Mucosa of rectum (tissue), 2 donors: ENCODE measurements around the gene OVOL1.
"Not testable (repeated sequence)": the region's sequence is repeated elsewhere in the genome, so short reads cannot be mapped to it uniquely, and the experiment has no call there.

Experiments
- H3K27ac ChIP-seq, 2 donors: one replicate each; pipeline ENCODE4 v1.7.0; 2013; ENCODE audit warnings: inconsistent platforms in 2 of 2, low read depth in 2 of 2, low read length in 2 of 2
- H3K27me3 ChIP-seq, 2 donors: one replicate each; pipeline ENCODE4 v1.7.0; 2013; ENCODE audit warnings: low read length in 2 of 2; ENCODE audit not compliant: control insufficient read depth in 2 of 2, insufficient read depth in 2 of 2
- H3K36me3 ChIP-seq, 2 donors: one replicate each; pipeline ENCODE4 v1.7.0; 2013; ENCODE audit warnings: low read length in 2 of 2; ENCODE audit not compliant: control insufficient read depth in 2 of 2, insufficient read depth in 2 of 2
- H3K4me1 ChIP-seq, 2 donors: one replicate each; pipeline ENCODE4 v1.7.0; 2013; ENCODE audit warnings: low read length in 2 of 2, mild to moderate bottlenecking in 1 of 2; ENCODE audit not compliant: control insufficient read depth in 2 of 2, insufficient read depth in 2 of 2
- H3K4me3 ChIP-seq, 2 donors: one replicate each; pipeline ENCODE4 v1.7.0; 2013; ENCODE audit warnings: low read length in 2 of 2
- H3K9ac ChIP-seq, 2 donors: one replicate each; pipeline ENCODE4 v1.7.0; 2013; ENCODE audit warnings: low read length in 2 of 2, low read depth in 1 of 2, mild to moderate bottlenecking in 1 of 2
- H3K9me3 ChIP-seq, 2 donors: one replicate each; pipeline ENCODE4 v1.7.0; 2013; ENCODE audit warnings: low read length in 2 of 2; ENCODE audit not compliant: control insufficient read depth in 2 of 2
- donor health status: healthy.
- donor health status: Normal muscosa, but diverticular disease.

The OVOL1 gene

DNA sequence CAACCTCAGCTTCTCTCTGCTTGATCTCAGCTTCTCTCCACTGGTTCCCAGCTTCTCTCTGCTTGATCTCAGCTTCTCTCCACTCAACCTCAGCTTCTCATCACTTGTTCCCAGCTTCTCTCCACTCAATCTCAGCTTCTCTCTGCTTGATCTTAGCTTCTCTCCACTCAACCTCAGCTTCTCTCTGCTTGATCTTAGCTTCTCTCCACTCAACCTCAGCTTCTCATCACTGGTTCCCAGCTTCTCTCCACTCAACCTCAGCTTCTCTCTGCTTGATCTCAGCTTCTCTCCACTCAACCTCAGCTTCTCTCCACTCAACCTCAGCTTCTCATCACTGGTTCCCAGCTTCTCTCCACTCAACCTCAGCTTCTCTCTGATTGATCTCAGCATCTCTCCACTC, 45.4 kb downstream of the OVOL1 start:
- not testable (repeated sequence) for H3K9ac ChIP-seq, H3K36me3 ChIP-seq, H3K27me3 ChIP-seq, H3K9me3 ChIP-seq, H3K27ac ChIP-seq, H3K4me3 ChIP-seq
- H3K4me1 ChIP-seq, result peaks cover 13 to 20% of the 10 kb centered on the region in 2 donors

DNA sequence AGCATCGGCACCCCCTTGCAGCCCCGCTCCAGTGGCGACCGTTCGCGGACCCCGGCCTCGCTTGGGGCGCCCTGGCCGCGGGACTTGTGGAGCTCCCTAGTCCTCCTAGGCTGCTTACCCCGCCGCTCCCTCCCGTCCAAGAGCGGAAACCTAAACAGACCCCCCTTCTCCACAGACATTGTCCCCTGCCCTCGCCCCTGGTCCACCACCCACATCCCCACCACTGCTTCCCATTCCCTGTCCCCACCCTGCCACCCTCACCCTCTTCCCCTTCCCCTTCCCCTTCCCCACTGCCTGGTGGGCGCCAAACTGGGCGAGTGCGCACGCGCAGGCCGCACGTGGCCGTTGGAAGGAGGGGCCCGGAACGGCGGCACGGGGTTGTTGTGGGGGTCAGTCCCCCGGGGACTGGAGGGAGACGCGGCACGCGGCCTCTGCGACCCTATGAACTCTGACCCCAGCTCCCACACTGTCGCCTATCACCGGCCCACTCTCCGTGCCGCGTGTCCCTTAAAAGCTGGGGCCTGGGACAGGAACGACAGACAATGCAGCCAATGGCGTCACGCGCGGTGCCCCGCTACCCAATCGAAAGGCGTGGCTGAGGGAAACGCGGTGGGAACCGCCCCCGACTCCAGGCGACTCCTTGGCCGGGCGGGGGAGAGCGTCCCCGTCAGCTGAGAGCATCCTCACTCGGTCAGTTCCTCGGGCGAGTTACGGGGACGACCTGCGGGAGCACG, 46.6 kb downstream of the OVOL1 start, which contains the start of gene SNX32:
Gene SNX32 (plus strand): TSS at position 667 of the 734 bp plus-strand sequence. CDS start 103 bp downstream, outside the sequence.
- Histone ChIP-seq H3K9ac (peak within 1 kb of the TSS; percentile 47 to 52), H3K9me3 (no peaks in the 10 kb centered on the region)

DNA sequence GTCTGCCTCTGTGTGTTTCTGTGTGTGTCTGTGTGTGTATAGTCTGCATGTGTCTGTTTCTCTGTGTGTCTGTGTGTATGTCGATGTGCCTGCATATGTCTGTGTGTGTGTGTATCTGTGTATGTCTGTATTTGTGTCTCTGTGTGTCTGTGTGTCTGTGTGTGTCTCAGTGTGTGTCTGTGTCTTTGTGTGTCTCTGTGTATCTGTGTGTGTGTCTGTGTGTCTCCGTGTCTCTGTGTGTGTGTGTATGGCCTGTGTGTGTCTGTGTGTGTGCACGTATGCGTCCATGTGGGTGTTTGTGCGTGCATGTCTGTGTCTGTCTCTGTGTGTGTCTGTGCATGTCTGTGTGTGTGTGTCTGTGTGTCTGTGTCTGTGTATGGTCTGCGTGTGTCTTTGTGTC, 47.3 kb downstream of the OVOL1 start:
- Histone ChIP-seq H3K9ac (peak overlapping the region; percentile 47 to 52), H3K4me3 (peak overlapping the region; percentile 72 to 87), H3K9me3 (no peaks in the 10 kb centered on the region), H3K27me3 (no peaks in the 10 kb centered on the region), H3K4me1 (peaks cover 13 to 20% of the 10 kb centered on the region in 2 donors), H3K27ac (no peak overlapping the region), H3K36me3 (no peaks in the 10 kb centered on the region)

More for the DNA sequence above, 46.6 kb downstream of the OVOL1 start, which contains the start of gene SNX32:
- Histone ChIP-seq H3K4me1 (peaks cover 13 to 20% of the 10 kb centered on the region in 2 donors), H3K4me3 (peak within 1 kb of the TSS; percentile 72 to 87), H3K36me3 (no peaks in the 10 kb centered on the region), H3K27me3 (no peaks in the 10 kb centered on the region), H3K27ac (peak within 1 kb of the TSS in 1 of 2 donors; percentile 38)

DNA sequence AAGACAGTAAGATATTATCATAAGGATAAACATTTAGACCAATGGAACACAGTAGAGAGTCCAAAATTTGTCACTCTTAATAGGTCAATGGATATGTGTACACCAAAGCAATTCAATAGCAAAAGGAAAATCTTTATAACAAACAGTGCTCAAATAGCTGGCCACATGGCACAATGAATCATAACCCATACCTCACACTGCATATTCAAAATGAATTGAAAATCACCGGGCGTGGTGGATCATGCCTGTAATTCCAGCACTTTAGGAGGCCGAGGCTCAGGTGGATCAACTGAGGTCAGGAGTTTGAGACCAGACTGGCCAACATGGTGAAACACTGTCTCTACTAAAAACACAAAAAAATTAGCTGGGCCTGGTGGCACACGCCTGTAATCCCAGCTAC, 55.3 kb downstream of the OVOL1 start:
- peaks cover 0 to 4% of the 10 kb centered on the region in 2 donors for H3K4me1 ChIP-seq
- no peak overlapping the region for H3K4me3 ChIP-seq
- H3K9ac ChIP-seq, result no peak overlapping the region
- no peaks in the 10 kb centered on the region for H3K36me3 ChIP-seq
- no peaks in the 10 kb centered on the region for H3K9me3 ChIP-seq
- H3K27me3 ChIP-seq, result no peaks in the 10 kb centered on the region
- no peak overlapping the region for H3K27ac ChIP-seq

DNA sequence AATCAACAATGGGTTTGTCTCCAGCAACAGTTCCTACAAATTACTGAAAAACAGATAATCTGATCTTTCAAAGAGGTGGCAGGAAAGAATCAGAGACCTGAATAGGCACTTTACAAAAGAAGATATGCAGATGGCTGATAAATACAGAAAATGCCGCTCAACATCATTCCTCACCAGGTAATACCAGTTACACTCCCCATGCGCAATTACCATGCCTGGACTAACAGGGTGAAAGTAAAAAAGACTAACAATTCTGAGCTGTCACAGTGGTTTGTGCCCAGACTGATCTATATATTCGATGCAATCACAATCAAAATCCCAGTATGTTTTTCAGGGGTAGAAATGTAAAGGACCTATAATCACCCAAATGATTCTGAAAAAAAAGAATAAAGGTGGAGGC, 56.9 kb downstream of the OVOL1 start:
- peak overlapping the region; percentile 31 to 57 for H3K27ac ChIP-seq
- peaks cover 0 to 4% of the 10 kb centered on the region in 2 donors for H3K4me1 ChIP-seq
- peak overlapping the region in 1 of 2 donors; percentile 13 for H3K9ac ChIP-seq
- H3K9me3 ChIP-seq, result no peaks in the 10 kb centered on the region
- H3K36me3 ChIP-seq, result no peaks in the 10 kb centered on the region
- no peak overlapping the region for H3K4me3 ChIP-seq
- H3K27me3 ChIP-seq, result no peaks in the 10 kb centered on the region

DNA sequence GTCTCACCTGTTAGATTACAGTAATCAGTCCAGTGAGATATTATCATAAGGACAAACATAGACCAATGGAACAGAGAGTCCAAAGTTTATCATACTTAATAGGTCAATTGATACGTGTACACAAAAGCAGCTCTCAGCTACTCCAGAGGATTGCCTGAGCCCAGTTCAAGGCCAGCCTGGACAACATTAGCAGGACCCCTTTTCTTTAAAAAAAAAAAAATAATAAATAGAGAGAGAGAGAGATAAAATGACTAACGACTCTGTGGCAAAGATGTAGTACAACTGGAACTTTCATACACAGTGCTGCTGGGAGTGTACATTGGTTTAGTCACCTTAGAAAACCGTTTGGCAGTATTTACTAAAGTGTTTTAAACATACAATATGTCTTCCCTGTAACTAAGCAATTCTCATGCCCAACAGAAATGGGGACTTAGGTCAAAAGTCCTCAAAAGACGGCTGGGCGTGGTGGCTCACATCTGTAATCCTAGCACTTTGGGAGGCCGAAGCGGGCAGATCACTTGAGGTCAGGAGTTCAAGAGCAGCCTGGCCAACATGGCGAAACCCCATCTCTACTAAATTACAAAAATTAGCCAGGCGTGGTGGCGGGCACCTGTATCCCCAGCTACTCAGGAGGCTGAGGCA, 57.5 kb downstream of the OVOL1 start:
- peaks cover 3 to 4% of the 10 kb centered on the region in 2 donors for H3K4me1 ChIP-seq
- H3K27ac ChIP-seq, result peak overlapping the region; percentile 31 to 57

More for the DNA sequence above, 57.5 kb downstream of the OVOL1 start:
- Histone ChIP-seq H3K27me3 (no peaks in the 10 kb centered on the region), H3K36me3 (no peaks in the 10 kb centered on the region), H3K9me3 (no peaks in the 10 kb centered on the region), H3K9ac (peak overlapping the region in 1 of 2 donors; percentile 13), H3K4me3 (no peak overlapping the region)
